Stimulated activated effector memory CD8-positive, alpha-beta T cell treated with anti-CD3 and anti-CD28 coated beads, Interleukin-12 subunit alpha, Interleukin-12 subunit beta, amount 100 ng/mL, for 72 hours (primary cell): ENCODE results near the gene HFE.

Experiments
- ATAC-seq: fragments of 150-1000 bp; cut with Tn5 transposase; 2 replicates; pipeline ENCODE4 v1.10.0; 2021
- DNase-seq, 2 donors: peaks; one replicate each; pipeline ENCODE4 v3.0.0; 2021 to 2022; ENCODE audit warnings: low spot score in 2 of 2
- H3K27ac Mint-ChIP-seq: one replicate; pipeline ENCODE4 v1.8.0; 2022; ENCODE audit warnings: mild to moderate bottlenecking, mixed read lengths
- H3K36me3 Mint-ChIP-seq: one replicate; pipeline ENCODE4 v1.8.0; 2022; ENCODE audit warnings: mild to moderate bottlenecking, mixed read lengths
- H3K4me1 Mint-ChIP-seq: one replicate; pipeline ENCODE4 v1.8.0; 2022; ENCODE audit warnings: mixed read lengths
- H3K4me3 Mint-ChIP-seq: one replicate; pipeline ENCODE4 v1.8.0; 2022; ENCODE audit warnings: mild to moderate bottlenecking, mixed read lengths
- H3K9me3 Mint-ChIP-seq: one replicate; pipeline ENCODE4 v1.8.0; 2022; ENCODE audit warnings: mixed read lengths

HFE gene

DNA sequence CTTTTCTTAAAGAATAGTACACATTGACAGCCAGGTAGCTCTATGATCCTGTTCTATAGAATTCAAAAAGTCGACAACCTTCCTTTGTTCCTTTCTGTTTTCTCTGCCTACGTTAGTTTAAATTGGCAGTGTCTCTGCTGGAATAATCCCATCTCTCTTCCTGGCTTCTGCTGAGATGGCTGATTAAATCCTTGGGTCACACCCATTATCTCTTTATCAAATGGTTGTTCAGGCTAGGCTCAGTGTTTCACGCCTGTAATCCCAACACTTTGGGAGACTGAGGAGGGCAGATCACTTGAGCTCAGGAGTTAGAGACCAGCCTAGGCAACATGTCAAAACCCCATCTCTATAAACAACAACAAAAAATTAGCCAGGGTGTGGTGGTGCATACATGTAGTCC lies 44.4 kb downstream of the HFE start:
- Mint-ChIP-seq H3K27ac (peak overlapping the region; percentile 35), H3K9me3 (no peaks in the 10 kb centered on the region), H3K36me3 (peaks cover 29% of the 10 kb centered on the region), H3K4me3 (no peak overlapping the region), H3K4me1 (peaks cover 11% of the 10 kb centered on the region)
- ATAC-seq (no peak), DNase-seq (no peak)

DNA sequence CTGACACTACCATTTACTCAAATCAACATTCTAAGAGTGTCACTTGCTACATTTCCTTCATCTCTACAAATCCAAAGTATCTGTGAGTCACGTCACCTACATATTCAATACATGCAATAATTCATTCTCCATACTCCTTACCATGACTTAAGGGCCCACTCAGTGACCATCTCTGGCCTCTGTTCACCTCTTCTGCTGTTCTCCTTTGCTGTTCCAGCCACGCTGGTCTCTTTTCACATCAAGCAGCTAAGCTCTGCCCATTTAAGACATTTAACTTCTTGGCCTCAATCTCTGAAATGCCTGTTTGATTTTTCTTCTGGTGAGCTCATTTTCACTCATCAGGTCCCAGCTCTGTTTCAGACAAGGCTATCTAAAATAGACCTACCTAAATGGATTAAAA lies 46.5 kb downstream of the HFE start:
- Mint-ChIP-seq H3K36me3 (peaks cover 8% of the 10 kb centered on the region), H3K4me1 (no peaks in the 10 kb centered on the region), H3K9me3 (no peaks in the 10 kb centered on the region), H3K4me3 (no peak overlapping the region), H3K27ac (no peak overlapping the region)
- ATAC-seq, result no peak
- no peak for DNase-seq

DNA sequence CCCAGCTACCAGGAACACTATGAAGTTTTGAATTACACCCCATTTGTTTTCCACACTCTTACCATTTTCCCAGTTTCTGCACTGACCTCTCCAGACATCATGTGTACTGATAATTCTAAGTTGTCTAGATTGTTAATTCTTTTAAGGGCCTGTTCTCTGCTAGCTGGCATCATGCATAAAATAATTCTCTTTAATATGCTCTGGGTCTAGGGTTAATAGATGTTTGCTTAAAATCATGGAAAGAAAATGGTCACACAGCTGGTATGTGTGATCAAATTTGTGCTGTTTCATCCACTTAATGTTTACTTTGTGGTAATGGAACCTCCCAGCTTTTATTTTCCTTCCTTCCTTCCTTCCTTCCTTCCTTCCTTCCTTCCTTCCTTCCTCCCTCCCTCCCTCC lies 49.1 kb downstream of the HFE start:
- no peaks in the 10 kb centered on the region for H3K4me1 Mint-ChIP-seq
- no peak for ATAC-seq
- H3K27ac Mint-ChIP-seq, result no peak overlapping the region
- peaks cover 5% of the 10 kb centered on the region for H3K36me3 Mint-ChIP-seq
- DNase-seq, result no peak
- H3K4me3 Mint-ChIP-seq, result no peak overlapping the region
- H3K9me3 Mint-ChIP-seq, result no peaks in the 10 kb centered on the region

GRCh38 chr6:26140254-26140966 lies 53.2 kb downstream of the HFE start:
- DNase-seq (no peak), ATAC-seq (no peak)
- no peak overlapping the region for H3K4me3 Mint-ChIP-seq
- H3K4me1 Mint-ChIP-seq, result no peaks in the 10 kb centered on the region
- H3K36me3 Mint-ChIP-seq, result peaks cover 5% of the 10 kb centered on the region
- H3K27ac Mint-ChIP-seq, result no peak overlapping the region
- no peaks in the 10 kb centered on the region for H3K9me3 Mint-ChIP-seq

DNA sequence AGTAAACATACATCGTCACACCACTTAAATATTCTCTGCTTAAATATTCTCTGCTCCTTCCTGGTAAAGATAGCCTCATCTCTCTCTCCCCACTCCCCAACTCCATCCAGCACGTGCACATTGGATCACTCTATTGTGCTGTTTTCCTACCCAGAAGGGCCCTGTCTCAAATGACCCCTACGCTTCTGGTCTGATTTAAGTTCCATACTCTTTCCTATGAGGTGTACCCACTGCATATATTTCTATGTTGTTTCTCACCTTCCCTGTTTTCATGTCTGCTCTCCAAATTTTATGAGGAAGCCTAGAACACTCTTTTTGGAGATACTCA lies 53.7 kb downstream of the HFE start:
- ATAC-seq (no peak), DNase-seq (no peak)
- Mint-ChIP-seq H3K9me3 (no peaks in the 10 kb centered on the region), H3K4me3 (no peak overlapping the region), H3K36me3 (peaks cover 5% of the 10 kb centered on the region), H3K27ac (no peak overlapping the region), H3K4me1 (no peaks in the 10 kb centered on the region)

DNA sequence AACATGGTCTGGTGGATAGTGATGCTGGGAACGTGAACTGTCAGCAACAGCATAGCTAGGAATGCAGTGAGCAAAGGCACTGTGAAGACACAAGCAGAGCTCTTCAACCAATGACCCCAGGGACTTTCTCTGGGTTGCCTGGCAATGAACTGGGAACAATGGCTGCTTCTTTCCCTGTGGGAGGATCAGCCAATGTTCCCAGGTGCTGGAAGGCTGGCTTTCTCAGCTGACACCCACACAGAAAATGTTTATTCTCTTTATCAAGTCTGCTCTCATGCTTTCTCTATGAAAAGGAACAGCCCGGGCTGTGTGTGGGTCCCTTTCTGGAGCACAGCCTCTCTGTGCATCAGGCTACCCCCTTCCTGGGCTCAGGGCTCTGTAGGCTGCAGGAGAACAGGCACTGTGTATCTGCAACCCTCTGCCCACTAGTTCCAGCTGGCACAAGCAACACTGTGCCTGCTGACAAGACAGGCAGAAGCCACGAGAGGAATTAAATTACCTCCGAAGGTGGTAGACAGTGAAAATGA lies 54.2 kb downstream of the HFE start:
- H3K4me3 Mint-ChIP-seq, result no peak overlapping the region
- no peak overlapping the region for H3K27ac Mint-ChIP-seq
- no peaks in the 10 kb centered on the region for H3K4me1 Mint-ChIP-seq
- DNase-seq (no peak), ATAC-seq (no peak)
- no peaks in the 10 kb centered on the region for H3K9me3 Mint-ChIP-seq
- H3K36me3 Mint-ChIP-seq, result peaks cover 5% of the 10 kb centered on the region

- DNase-seq (no peak), ATAC-seq (no peak)
- Mint-ChIP-seq H3K9me3 (no peaks in the 10 kb centered on the region), H3K4me3 (no peak overlapping the region), H3K36me3 (peaks cover 5% of the 10 kb centered on the region), H3K4me1 (no peaks in the 10 kb centered on the region), H3K27ac (no peak overlapping the region)
Observed at GRCh38 chr6:26142026-26142425, 54.8 kb downstream of the HFE start.
